SK-N-MC (cell line): ENCODE data around the gene R3HDML.

Experiments
- EZH2 ChIP-seq: fragments of 200-600 bp; sonication (generic); IDR thresholded peaks from one replicate; pipeline ENCODE4 v1.6.1; 2017; ENCODE audit warnings: antibody characterized with exemption
- FOXP2 ChIP-seq: optimal IDR thresholded peaks from 2 replicates; pipeline ENCODE3; 2011; ENCODE audit warnings: mild to moderate bottlenecking, moderate library complexity; ENCODE audit not compliant: insufficient read depth; ENCODE audit errors: extremely low read length, control extremely low read depth
- POLR2AphosphoS5 ChIP-seq: IDR thresholded peaks from 2 replicates; pipeline ENCODE4 v1.6.1; 2012; ENCODE audit warnings: mild to moderate bottlenecking, low read depth, low read length, borderline replicate concordance

DNA sequence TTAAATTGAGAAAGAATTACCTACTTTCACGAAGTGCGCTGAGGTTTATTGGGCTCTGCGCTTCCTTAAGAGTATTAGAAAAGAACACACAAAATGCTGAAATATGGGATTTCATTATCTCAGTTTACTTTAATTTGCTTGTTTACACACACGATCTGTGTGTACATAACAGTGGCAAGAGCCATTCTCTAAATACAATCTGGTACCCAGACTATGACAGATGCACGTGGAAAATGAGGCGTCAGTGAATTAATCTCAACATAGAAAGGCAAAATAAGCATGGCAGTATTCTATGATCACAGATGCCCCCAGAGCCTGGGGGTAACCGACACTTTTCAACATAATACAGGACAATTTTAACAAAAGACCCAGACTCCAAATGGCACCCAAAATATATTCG lies 34.1 kb upstream of the R3HDML start:
- no peak for TF ChIP-seq POLR2AphosphoS5
- no peak for TF ChIP-seq EZH2
- TF ChIP-seq FOXP2, result no peak
